Measurements from ENCODE around the gene SFMBT1.

GRCh38 chr3:53083521-53083920 lies 37.6 kb upstream of the SFMBT1 start:
- TF ChIP-seq POLR2A (IDR thresholded peaks at IDR 0.05) (no peak), POLR2AphosphoS5 (IDR thresholded peaks at IDR 0.05; ENCODE audit: insufficient read depth in 1 of 2, low read depth in 1 of 2) (no peak)
